ENCODE data around the gene ECEL1. TPM values are rescaled to one million over a fixed set of nuclear protein-coding genes. Genes with fewer than 3 reads are reported as not detected.

ECEL1 gene
- total RNA-seq, 1 experiment from 2014 or later: not detected

DNA sequence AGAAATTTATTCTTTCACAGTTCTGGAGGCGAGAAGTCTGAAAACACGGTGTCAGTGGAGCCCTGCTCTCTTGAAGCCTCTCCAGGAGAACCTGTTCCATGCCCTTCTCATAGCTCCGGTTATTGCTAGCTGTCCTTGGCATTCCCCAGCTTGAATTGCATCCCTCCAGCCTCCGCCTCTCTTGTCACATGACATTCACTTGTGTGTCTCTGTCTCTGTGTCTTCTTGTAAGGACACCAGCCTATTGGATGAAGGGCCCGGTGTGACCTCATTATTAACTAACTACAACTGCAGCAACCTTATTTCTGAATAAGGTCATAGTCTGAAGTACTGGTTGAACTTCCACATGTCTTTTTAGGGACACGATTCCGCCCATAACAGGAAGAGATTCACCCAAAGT is 28.0 kb upstream of the ECEL1 start:
- H3K4me1 ChIP-seq (replicated peaks; ENCODE audit: insufficient read depth): no peaks in the 10 kb centered on the region
- no peak overlapping the region for H3K27ac ChIP-seq
- no peak overlapping the region for H3K4me3 ChIP-seq
- no peak overlapping the region for H3K4me2 ChIP-seq
- no peaks in the 10 kb centered on the region for H3K79me2 ChIP-seq (ENCODE audit: low read depth)
- no peaks in the 10 kb centered on the region for H3K36me3 ChIP-seq (ENCODE audit: low read depth)
- H2AFZ ChIP-seq: no peak overlapping the region
- intact Hi-C loops (cut with micrococcal nuclease; ENCODE audit: unreplicated experiment): no loop called here
- H3K27me3 ChIP-seq (ENCODE audit: insufficient read depth, low read depth): peaks cover 23% of the 10 kb centered on the region
- no peaks in the 10 kb centered on the region for H3K9me3 ChIP-seq (ENCODE audit: insufficient read depth, low read depth)
- H4K20me1 ChIP-seq (ENCODE audit: insufficient read depth): no peaks in the 10 kb centered on the region
- H3F3A ChIP-seq (ENCODE audit: insufficient read depth, low read depth): no peaks in the 10 kb centered on the region
- ChIA-PET POLR2A (ENCODE audit: unreplicated experiment) (no interaction called here), CTCF (no interaction called here)
- no TSS peak for BruUV-seq (replicated peaks)
- no peak for DNase-seq
- no peaks in the 10 kb centered on the region for H3K9me2 ChIP-seq (ENCODE audit: insufficient read depth)
- TF ChIP-seq, protein P1, sequence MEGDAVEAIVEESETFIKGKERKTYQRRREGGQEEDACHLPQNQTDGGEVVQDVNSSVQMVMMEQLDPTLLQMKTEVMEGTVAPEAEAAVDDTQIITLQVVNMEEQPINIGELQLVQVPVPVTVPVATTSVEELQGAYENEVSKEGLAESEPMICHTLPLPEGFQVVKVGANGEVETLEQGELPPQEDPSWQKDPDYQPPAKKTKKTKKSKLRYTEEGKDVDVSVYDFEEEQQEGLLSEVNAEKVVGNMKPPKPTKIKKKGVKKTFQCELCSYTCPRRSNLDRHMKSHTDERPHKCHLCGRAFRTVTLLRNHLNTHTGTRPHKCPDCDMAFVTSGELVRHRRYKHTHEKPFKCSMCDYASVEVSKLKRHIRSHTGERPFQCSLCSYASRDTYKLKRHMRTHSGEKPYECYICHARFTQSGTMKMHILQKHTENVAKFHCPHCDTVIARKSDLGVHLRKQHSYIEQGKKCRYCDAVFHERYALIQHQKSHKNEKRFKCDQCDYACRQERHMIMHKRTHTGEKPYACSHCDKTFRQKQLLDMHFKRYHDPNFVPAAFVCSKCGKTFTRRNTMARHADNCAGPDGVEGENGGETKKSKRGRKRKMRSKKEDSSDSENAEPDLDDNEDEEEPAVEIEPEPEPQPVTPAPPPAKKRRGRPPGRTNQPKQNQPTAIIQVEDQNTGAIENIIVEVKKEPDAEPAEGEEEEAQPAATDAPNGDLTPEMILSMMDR (conservative IDR thresholded peaks at IDR 0.05): no peak
- no peak for TF ChIP-seq EZH2 (IDR thresholded peaks at IDR 0.05; ENCODE audit: low read depth)

DNA sequence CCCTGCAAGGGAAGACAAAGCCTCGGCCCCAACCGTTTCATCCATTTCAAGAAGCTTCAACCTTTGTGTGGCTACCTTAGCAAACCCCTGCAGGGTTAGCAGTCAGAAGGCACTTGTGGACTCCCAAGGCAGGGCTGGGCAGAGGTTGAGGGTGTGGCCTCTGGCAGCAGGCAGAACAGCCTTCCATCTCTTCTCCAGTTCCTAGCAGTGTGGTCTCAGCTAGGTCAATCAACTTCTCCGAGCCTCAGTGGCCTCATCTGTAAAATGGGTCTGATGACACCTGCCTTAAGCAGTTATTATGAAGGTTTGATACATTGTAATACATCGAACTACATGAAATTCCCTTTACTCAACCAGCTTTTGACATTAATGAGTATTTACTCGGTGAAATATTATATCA is 25.7 kb upstream of the ECEL1 start:
- no peak overlapping the region for H3K27ac ChIP-seq
- no peaks in the 10 kb centered on the region for H3K4me1 ChIP-seq (replicated peaks; ENCODE audit: insufficient read depth)
- intact Hi-C loops (cut with micrococcal nuclease; ENCODE audit: unreplicated experiment): no loop called here
- H3K36me3 ChIP-seq (ENCODE audit: low read depth): no peaks in the 10 kb centered on the region
- peaks cover 8% of the 10 kb centered on the region; the same call in 1 of the 2 replicates for H3K27me3 ChIP-seq (ENCODE audit: insufficient read depth, low read depth)
- CTCF ChIA-PET: no interaction called here
- no peak for TF ChIP-seq EZH2 (IDR thresholded peaks at IDR 0.05; ENCODE audit: low read depth)
- TF ChIP-seq, protein P1 (conservative IDR thresholded peaks at IDR 0.05): no peak
- H3K4me3 ChIP-seq: no peak overlapping the region
- no peak overlapping the region for H2AFZ ChIP-seq
- POLR2A ChIA-PET (ENCODE audit: unreplicated experiment): no interaction called here
- H4K20me1 ChIP-seq (ENCODE audit: insufficient read depth): no peaks in the 10 kb centered on the region
- no peak overlapping the region for H3K4me2 ChIP-seq
- no peaks in the 10 kb centered on the region for H3K9me2 ChIP-seq (ENCODE audit: insufficient read depth)
- no TSS peak for BruUV-seq (replicated peaks)
- no peaks in the 10 kb centered on the region for H3K9me3 ChIP-seq (ENCODE audit: insufficient read depth, low read depth)
- no peaks in the 10 kb centered on the region; the same call in 1 of the 2 replicates for H3F3A ChIP-seq (ENCODE audit: insufficient read depth, low read depth)
- DNase-seq: no peak
- no peaks in the 10 kb centered on the region for H3K79me2 ChIP-seq (ENCODE audit: low read depth)

DNA sequence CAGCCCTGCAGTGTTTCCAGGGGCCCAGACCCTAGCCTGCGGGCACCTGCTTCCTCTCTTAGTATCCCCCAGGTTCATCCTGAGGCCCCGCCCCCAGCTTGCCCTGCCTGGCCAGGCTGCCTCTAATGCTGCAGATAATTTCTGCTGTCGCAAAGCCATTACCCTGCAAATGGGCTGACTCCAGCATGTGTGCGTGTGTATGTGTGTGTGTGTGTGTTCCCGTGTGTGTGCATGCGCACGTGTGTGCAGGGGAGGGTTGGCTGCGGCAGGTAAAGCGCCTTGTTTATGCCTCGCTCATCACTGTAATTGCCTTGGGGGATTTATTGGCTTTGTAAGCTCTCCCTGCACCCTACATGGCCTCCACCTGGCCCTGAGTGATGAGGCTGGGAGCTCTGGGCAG is 25.0 kb upstream of the ECEL1 start:
- H3K27me3 ChIP-seq (ENCODE audit: insufficient read depth, low read depth): 0 out of 2 replicates have a peak, but pooled peaks cover 12% of the 10 kb centered on the region
- H3K4me1 ChIP-seq (replicated peaks; ENCODE audit: insufficient read depth): no peaks in the 10 kb centered on the region
- H3K9me2 ChIP-seq (ENCODE audit: insufficient read depth): no peaks in the 10 kb centered on the region
- no peaks in the 10 kb centered on the region for H3K79me2 ChIP-seq (ENCODE audit: low read depth)
- no peak overlapping the region for H3K4me3 ChIP-seq
- H3K36me3 ChIP-seq (ENCODE audit: low read depth): no peaks in the 10 kb centered on the region
- H3K4me2 ChIP-seq: no peak overlapping the region
- H2AFZ ChIP-seq: no peak overlapping the region
- H3F3A ChIP-seq (ENCODE audit: insufficient read depth, low read depth): no peaks in the 10 kb centered on the region; the same call in 1 of the 2 replicates
- BruUV-seq (replicated peaks): no TSS peak
- intact Hi-C loops (cut with micrococcal nuclease; ENCODE audit: unreplicated experiment): no loop called here
- H4K20me1 ChIP-seq (ENCODE audit: insufficient read depth): no peaks in the 10 kb centered on the region
- POLR2A ChIA-PET (ENCODE audit: unreplicated experiment): no interaction called here
- CTCF ChIA-PET: no interaction called here
- DNase-seq: no peak
- H3K27ac ChIP-seq: no peak overlapping the region
- H3K9me3 ChIP-seq (ENCODE audit: insufficient read depth, low read depth): no peaks in the 10 kb centered on the region
- TF ChIP-seq EZH2 (IDR thresholded peaks at IDR 0.05; ENCODE audit: low read depth): no peak
- TF ChIP-seq, protein P1 (conservative IDR thresholded peaks at IDR 0.05): no peak

All from PC-9 (cell line).